Measurements from ENCODE around the gene GIMAP5. TPM values are rescaled to one million over a fixed set of nuclear protein-coding genes. Genes with fewer than 3 reads are reported as not detected.

Gene GIMAP5
- total and polyA plus RNA-seq, 8 donors = 0.83 to 17.3 (median 3.1) TPM

GRCh38 chr7:150791304-150791703, 54.1 kb downstream of the GIMAP5 start:
- Histone ChIP-seq H3K36me3 (no peaks in the 10 kb centered on the region), H3K27me3 (no peaks in the 10 kb centered on the region), H3K4me3 (no peak overlapping the region), H3K4me1 (no peaks in the 10 kb centered on the region), H3K9me3 (no peaks in the 10 kb centered on the region), H3K27ac (no peak overlapping the region)
- intact Hi-C loops (cut with DNase I) = no loop called here
- TF ChIP-seq, protein P1, sequence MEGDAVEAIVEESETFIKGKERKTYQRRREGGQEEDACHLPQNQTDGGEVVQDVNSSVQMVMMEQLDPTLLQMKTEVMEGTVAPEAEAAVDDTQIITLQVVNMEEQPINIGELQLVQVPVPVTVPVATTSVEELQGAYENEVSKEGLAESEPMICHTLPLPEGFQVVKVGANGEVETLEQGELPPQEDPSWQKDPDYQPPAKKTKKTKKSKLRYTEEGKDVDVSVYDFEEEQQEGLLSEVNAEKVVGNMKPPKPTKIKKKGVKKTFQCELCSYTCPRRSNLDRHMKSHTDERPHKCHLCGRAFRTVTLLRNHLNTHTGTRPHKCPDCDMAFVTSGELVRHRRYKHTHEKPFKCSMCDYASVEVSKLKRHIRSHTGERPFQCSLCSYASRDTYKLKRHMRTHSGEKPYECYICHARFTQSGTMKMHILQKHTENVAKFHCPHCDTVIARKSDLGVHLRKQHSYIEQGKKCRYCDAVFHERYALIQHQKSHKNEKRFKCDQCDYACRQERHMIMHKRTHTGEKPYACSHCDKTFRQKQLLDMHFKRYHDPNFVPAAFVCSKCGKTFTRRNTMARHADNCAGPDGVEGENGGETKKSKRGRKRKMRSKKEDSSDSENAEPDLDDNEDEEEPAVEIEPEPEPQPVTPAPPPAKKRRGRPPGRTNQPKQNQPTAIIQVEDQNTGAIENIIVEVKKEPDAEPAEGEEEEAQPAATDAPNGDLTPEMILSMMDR (IDR thresholded peaks at IDR 0.05) = no peak
- no peak for ATAC-seq
- 83 to 84% methylated on average over 5 of the region's 5 CpGs for WGBS, 2 donors
- FAIRE-seq = no peak
- no peak for DNase-seq

DNA sequence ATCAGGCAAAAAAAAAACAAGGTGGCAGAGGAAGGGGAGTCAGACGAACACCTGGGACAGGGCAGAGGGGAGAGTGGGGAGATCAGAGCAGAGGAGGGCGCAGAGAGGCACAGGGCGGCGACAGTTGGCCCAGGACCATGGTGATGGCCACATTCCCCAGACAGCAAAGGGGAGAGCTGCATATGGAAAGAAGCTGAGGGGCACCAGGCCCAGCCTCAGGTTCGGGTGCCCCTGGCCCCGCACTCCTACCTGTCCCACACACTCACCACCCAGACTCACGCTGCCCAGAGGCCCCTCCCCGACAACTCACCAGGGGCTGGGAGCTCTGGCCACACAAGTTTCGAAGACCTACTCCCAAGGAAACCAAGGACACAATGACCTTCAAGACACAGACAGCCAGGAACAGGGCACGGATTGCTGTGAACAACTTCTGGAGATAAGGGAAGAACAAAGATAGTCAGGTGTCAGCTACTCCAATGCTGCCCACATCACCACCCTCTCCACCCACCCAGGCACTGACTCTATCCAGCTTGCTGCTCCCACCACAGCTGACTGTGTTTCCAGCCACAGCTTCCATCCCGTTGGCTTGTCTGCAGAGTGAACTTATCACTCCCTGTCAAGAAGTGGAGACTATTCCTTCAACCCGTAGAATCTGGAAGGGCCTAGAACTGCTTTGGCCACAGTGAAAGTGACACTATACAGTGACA, 54.7 kb downstream of the GIMAP5 start:
- H3K4me1 ChIP-seq = no peaks in the 10 kb centered on the region
- TF ChIP-seq, protein P1 (IDR thresholded peaks at IDR 0.05) = no peak
- ATAC-seq (no peak), FAIRE-seq (no peak), DNase-seq (no peak)
- no peak overlapping the region for H3K4me3 ChIP-seq
- no peak overlapping the region for H3K27ac ChIP-seq
- no peaks in the 10 kb centered on the region for H3K36me3 ChIP-seq
- WGBS, 2 donors = 73 to 75% methylated on average over 10 to 12 of the region's 12 CpGs
- no peaks in the 10 kb centered on the region for H3K27me3 ChIP-seq
- intact Hi-C loops (cut with DNase I) = no loop called here
- H3K9me3 ChIP-seq = no peaks in the 10 kb centered on the region

Other genes with a start within 250 kb of the GIMAP5 start
- gene GIMAP7, start 222.5 kb upstream of the GIMAP5 start, total RNA-seq = 1 to 10 TPM; 1.1 to 5.8 (median 3.9) TPM
- 10 to 100 TPM in 1 of 2 donors, 1 to 10 TPM in 1; 8.4 to 12.3 TPM for gene GIMAP7, start 222.5 kb upstream of the GIMAP5 start, polyA plus RNA-seq
- 10 to 100 TPM in 1 of 6 donors, 1 to 10 TPM in 5; 3.1 to 15.3 (median 4.6) TPM for gene GIMAP4, start 170.0 kb upstream of the GIMAP5 start, total RNA-seq
- 1 to 10 TPM; 6.7 to 7.1 TPM for gene GIMAP4, start 170.0 kb upstream of the GIMAP5 start, polyA plus RNA-seq
- gene GIMAP6, start 105.0 kb upstream of the GIMAP5 start, total RNA-seq = 1 to 10 TPM; 2.2 to 7.7 (median 4.0) TPM
- gene GIMAP6, start 105.0 kb upstream of the GIMAP5 start, polyA plus RNA-seq = 1 to 10 TPM; 2.9 to 5.7 TPM
- 1 to 10 TPM in 3 of 6 donors, under 1 TPM in 3; 0.51 to 6.2 (median 1.3) TPM for gene GIMAP2, start 51.7 kb upstream of the GIMAP5 start, total RNA-seq
- 1 to 10 TPM; 1.7 to 2.3 TPM for gene GIMAP2, start 51.7 kb upstream of the GIMAP5 start, polyA plus RNA-seq
- gene GIMAP1, start 20.8 kb upstream of the GIMAP5 start, total RNA-seq = 1 to 10 TPM in 2 of 6 donors, under 1 TPM in 4; 0.39 to 1.5 (median 0.84) TPM
- gene GIMAP1, start 20.8 kb upstream of the GIMAP5 start, polyA plus RNA-seq = 1 to 10 TPM; 1.5 to 2.0 TPM
- 10 to 100 TPM; 20.9 to 41.2 (median 30.5) TPM for gene TMEM176B, start 62.9 kb downstream of the GIMAP5 start, total RNA-seq
- 10 to 100 TPM; 16.4 to 83.9 TPM for gene TMEM176B, start 62.9 kb downstream of the GIMAP5 start, polyA plus RNA-seq
- gene TMEM176A, start 63.4 kb downstream of the GIMAP5 start, total RNA-seq = 10 to 100 TPM; 13.8 to 27.7 (median 17.7) TPM
- gene TMEM176A, start 63.4 kb downstream of the GIMAP5 start, polyA plus RNA-seq = 10 to 100 TPM; 17.4 to 66.9 TPM
- gene AOC1, start 115.1 kb downstream of the GIMAP5 start, total RNA-seq = 1 to 10 TPM in 1 of 6 donors, under 1 TPM in 5; 0.12 to 7.1 (median 0.46) TPM
- gene AOC1, start 115.1 kb downstream of the GIMAP5 start, polyA plus RNA-seq = under 1 TPM; 0.21 to 0.30 TPM
- 1 to 10 TPM; 1.4 to 4.4 (median 3.0) TPM for gene KCNH2, start 240.9 kb downstream of the GIMAP5 start, total RNA-seq
- gene KCNH2, start 240.9 kb downstream of the GIMAP5 start, polyA plus RNA-seq = 10 to 100 TPM in 1 of 2 donors, 1 to 10 TPM in 1; 7.4 to 27.9 TPM

Data from pancreas (tissue), 10 donors.